ENCODE measurements around the gene AFMID.

Gene AFMID

DNA sequence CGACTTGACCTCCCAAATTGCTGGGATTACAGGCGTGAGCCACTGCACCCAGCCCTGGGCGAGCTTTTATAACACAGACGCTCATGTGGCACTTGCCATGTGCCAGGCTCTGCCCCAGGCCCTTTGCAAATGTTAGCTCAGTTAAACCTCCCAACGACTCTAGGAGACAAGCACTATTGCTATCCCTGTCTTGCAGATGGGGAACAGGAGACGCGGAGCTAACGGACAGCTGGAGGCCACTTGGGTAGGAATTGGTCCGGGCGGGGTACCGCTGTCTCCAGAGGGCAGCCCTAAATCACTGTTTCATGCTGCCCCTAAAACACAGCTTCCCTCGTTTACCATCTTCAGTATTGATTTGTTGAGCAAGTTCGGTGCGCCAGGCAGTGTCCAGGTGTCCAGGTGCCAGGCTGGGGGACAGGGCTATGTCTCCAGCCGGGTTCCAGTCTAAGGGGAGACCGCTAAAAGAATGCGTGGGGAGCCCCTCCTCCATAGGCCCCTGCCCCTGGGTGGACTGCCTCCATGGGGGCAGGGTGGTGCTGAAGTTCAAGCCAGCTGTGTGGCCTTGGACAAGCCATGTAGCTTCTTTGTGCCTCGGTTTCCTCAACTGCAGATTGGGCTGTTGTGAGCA is 68.0 kb downstream of the AFMID start:
- no peak for DNase-seq (ENCODE audit: low spot score)

DNA sequence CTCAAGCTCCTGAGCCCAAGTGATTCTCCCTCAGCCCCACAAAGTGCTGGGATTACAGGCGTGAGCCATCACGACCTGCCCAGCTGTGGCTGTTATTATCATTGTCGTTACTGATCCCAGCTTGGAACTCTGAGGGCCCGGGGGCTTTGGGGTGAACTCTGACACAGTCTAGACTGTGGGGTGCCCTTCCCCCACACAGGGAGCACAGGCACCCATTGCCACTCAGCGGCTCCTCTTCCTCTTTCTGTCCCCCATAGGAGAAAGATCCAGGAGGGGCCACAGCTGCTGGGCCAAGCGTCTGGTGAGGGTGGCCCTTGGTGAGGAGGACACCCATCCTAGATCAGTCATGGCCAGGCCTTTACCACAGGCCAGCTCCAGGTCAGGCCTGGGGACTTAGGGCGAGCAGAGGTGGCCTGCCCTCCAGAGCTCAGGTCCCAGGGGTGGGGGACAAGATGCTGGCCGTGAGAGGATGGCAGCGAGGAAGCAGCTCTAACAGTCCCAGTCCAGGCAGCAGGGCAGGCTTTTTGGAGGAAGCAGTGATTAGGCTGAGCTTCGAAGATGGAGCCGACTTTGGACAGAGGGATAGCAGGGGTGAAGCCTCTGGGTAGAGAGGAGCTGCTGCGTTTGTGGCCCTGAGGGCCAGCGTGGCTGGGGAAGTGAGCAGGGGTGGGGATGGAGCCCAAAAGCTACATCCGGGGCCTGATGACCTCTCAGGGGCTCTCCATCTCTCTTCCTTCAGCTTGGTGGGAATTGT is 69.0 kb downstream of the AFMID start:
- DNase-seq (ENCODE audit: low spot score), result no peak

DNA sequence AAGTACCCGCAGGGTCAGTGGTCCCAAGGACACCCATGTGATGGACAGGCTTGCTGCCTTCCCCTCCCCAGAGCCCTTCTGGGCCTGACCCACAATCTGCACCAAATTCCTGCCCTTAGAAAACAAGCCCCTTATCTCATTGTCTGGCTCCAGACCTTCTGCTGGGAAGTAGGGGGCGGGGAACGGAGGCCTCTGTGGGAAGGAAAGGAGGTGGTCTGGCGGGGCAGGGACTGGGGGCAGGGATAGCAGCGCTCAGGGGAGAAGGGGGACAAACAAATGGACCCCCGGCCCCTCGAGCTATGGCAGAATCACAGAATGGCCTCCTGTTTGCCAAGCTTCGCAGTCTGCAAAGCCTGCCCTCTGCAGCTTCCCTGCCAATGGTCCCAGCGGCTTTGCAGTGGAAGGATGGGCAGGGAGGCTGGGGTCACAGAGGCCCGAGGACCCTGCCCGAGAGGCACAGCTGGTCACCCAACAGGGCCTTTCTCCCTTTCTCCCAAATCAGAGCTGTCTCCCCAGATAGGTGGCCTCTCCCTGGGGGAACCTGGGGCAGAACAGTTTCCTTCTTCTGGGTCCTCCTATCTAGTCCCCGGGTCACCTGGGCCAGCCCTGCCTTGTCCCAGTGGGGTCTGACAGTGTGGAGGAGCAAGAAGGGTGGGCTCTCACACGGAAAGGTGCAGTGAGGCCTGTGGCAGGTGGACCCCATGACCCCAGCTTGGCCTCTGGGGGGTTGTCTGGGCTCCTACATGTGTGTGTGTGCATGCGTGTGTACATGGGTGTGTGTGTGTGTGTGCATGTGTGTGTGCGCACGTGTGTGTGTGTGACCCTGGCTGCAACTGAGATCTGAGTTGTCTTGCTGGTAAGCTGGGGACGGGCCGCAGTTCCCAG is 69.8 kb downstream of the AFMID start:
- DNase-seq (ENCODE audit: low spot score), result no peak
